Articular chondrocyte of knee joint (primary cell): ENCODE results near the gene MYL6B. TPM values are rescaled to one million over a fixed set of nuclear protein-coding genes. Genes with fewer than 3 reads are reported as not detected.

Source experiments
- total RNA-seq: library from RNA; depleted of rRNA; stranded (reverse); fragments of >200 nt; gene quantifications from 2 replicates; pipeline ENCODE4 v1.2.3, GENCODE V29; 2012

Gene MYL6B
- 59.9 and 62.3 TPM in 2 replicates for total RNA-seq

DNA sequence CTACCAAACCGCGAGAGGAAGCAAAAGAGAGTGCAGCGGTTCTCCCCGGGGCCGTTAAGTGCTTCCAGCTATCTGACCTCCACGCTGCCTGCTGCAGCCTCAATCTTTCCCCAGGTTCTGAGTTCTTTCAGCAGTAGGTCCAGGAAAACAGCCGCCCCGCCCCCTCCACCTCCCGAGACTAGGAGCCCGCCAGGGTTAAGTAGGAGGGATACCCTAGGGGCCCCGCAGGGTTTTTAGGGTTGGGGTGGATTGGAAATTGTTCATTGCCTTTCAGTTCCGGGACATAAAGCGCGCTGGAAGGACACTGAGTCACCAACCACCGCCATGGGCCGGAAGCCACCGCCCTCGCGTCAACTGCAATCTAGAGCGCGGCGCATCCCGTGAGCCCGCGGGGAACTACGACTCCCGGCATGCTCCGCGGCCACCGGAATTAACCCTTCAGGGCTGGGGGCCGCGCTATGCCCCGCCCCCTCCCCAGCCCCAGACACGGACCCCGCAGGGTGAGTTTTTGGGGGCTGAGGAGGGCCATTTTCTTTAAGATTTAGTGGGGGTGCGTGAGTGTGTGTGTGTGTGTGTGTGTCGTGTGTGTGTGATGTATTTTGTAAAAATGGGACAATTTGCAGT is at the start of gene MYL6B:
TSS of gene MYL6B (plus strand) at position 456 of the 624 bp plus-strand sequence. CDS start 1,332 bp downstream, outside the sequence.

DNA sequence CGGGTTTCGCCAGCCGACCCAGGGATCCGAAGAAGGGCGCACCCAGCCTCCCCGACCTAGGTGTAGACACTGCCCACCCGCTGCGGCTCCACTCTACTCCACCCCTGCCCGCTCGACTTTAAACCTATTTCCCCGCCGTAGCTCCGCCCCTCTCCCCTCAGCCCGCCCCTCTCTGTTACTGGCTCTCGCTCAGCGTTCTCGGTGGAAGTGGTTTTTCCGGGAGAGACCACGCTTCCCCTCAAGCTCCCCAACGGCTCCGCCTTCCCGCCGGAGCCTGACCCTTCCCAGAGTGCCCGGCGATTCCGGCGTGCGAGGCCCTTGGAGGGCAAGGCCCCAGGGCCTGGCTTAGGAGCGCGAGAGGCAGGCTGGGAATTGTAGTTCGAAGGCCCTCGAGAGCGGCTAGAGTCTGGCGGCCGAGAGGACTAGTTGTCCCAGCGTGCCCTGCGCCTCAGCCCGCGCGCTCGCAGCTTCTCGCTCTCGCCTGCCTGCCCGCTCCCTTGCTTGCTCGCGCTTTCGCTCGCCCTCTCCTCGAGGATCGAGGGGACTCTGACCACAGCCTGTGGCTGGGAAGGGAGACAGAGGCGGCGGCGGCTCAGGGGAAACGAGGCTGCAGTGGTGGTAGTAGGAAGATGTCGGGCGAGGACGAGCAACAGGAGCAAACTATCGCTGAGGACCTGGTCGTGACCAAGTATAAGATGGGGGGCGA is 48.1 kb upstream of the MYL6B start, which contains the start of gene PA2G4:
TSS of gene PA2G4 (plus strand) at position 451 of the 706 bp plus-strand sequence. CDS start at position 630, 179 bp downstream.

DNA sequence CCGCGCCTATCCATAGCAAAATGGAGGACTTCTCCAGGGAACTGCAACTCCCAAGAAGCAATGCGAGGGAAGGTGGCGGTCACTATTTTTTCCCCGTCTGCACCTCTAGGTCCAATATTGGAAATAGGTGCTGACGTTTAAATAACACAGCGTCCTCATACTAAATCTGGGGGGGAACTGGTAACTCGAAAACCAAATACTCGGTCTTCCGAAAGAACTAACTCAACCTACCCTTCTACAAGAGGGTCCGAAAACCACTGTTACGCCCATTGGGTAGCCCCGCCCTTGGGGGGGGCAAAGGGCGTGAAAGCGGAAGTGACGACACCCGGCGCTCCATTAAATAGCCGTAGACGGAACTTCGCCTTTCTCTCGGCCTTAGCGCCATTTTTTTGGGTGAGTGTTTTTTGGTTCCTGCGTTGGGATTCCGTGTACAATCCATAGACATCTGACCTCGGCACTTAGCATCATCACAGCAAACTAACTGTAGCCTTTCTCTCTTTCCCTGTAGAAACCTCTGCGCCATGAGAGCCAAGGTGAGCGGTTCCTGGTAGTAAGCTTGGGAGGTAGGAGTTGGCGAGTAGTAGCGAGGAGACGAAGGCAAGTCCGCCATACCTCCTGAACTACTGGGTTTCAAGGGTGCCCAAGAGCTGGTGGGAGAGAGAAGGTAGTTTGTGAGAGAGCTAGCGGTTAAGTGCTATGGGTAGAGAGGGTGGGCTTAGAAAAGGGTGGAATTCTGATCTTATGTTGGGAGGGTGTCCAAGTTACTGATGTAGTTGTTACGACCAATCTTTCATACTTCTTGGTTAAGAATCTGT is 35.9 kb upstream of the MYL6B start, which contains the start of gene RPL41:
TSS of gene RPL41 (plus strand) at position 367 of the 815 bp plus-strand sequence.

DNA sequence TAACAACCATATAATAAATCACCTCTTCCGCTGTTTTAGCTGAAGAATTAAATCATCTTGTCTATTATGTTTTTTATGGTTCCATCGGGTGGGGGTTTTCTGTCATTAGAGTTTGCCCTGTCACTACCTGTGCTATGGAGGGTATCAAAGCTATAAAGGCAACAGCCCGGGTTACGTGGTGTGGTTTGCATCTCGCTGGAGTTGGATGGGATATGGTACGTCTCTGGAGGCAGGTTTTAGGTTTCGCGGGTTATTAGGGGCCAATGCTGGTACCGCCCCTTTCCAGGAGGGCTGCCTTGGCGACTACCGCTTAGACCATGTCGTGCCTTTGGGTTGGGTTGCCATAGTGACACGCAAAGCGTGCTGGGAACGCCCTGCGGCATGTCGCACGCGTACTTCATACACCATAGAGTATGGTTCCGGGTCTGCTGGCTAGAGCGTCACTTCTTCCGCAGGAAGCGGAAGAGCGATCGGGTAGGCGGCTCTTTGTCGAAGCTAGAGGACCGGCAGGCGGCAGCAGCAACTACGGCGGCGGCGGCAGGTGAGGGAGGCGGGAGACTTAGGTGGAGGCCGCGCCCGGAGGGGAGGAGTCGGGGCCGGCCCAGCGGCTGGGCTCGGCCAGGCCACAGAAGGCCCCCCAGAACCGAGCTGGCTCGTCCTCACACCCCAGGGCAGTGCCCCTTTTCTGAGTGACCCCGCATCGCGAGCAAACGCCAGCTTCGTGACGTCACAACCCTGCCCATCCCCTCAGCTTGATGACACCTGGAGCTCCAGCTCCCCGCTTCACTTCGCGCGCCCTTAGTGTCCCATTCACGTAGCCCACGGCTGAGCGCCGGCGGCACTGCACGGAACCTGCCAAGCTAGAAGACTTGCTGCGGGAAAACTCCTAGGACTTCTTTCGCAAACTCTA is 34.4 kb upstream of the MYL6B start, which contains the start of gene ZC3H10:
TSS of gene ZC3H10 (plus strand) at position 489 of the 910 bp plus-strand sequence. CDS start 2,297 bp downstream, outside the sequence.

DNA sequence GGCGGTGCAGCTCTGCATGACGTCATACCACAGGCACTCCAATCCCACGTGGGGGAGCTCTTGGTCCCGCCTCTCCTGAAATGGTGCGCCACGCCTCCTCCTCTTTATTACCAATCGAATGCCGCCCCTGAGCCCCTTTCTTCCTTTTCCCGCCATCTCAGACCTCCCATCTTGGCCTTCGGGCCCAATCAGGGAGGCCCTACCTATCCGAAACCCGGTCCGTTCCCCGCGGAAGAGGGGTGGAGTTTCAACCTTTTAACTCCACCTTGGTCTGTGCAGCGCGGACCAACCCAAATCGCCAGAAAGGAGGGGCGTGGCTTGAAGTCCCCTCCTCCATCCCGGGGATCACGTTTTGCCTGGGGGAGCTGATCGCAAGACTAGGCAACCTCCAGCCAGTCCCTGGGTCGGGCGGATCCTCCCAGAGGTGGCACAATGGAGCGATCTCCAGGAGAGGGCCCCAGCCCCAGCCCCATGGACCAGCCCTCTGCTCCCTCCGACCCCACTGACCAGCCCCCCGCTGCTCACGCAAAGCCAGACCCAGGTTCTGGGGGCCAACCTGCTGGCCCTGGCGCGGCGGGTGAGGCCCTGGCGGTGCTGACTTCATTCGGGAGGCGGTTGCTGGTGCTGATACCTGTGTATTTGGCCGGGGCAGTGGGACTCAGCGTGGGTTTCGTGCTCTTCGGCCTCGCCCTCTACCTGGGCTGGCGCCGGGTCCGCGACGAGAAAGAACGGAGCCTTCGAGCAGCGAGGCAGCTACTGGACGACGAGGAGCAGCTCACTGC is 24.3 kb upstream of the MYL6B start, which contains the start of gene ESYT1:
TSS of gene ESYT1 (plus strand) at position 380 of the 782 bp plus-strand sequence. CDS start at position 433, 53 bp downstream.

DNA sequence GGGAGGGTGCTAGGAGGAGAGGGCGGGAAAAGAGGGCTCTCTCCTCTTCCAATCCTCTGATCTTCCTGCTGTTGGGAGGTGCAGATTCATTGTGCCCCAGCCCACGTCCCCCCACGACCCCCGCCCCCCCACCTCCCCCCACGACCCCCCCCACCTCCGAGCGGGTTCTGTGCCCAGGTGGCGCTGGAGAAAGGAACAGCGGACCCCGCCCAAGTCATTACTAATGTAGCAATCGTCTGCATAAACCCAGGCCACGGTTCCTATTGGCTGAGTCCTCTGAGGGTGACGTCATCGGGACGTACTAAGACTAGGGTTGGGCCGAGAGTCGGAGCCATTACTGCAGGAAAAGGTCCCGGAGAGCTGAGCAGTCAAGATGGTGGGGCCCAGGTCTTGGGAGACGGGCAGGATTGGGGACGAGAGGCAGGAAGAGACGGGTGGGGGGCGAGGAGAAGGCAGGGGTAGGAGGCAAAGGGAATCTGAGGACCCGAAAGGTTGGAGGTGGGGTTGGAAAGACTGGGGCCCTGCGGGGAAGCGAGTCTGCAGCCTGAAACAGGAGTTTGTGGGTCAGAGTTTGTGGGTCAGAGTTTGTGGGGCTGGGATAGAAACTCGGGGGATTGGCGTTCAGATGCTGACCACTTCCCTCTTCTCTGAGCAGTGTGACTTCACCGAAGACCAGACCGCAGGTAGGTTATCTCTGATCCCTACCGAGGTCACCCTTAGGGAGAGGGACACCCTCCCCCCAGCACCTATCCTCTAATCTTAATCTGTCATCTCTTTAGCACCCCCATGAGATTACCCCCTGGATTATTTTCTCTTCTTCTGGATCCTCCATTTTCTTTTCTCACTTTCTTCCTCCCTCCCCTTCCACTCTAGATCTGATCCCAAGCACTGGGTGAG is 5.9 kb downstream of the MYL6B start, which contains the start of gene MYL6:
TSS of gene MYL6 (plus strand) at position 331 of the 897 bp plus-strand sequence. CDS start at position 374, 43 bp downstream.

DNA sequence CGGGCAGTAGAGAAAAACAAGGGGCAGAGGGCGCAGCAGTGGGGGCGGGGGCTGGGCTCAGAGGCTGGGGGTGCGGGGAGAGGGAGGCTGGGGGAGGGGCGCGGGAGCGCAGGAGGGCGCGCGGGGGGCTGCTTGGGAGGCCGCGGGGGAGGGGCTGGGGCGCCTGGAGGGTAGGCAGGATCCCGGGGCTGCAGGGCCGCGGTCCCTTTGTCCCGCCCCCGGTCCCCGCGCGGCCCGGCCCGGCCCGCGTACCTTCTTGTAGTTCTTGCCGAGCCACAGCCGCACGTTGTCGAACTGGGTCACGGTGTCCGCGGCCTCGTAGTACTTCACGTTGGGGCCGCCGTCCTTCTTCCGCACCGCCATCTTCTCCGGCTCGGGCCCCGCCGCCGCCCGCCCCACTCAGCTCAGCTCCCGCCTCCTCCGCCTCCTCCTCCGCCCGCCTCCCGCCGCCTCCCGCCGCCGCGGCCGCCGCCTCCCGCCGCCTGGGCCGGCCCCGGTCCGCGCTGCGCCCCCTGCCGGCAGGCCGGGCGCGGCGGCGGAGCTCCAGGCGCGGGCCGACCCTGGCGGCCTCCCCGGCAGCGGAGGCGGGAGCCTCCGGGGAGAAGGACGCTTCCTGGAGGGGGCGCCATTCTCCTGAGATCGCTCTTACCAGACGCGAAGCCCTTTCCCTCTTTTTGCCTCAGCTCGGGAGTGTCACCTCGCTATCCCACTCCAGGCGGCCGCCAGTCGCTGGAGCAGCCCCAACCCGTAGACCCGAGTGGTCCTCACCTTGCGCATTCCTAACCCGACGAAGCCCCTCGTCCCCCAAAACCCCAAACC is 36.9 kb downstream of the MYL6B start, which contains the start of gene SMARCC2:
TSS of gene SMARCC2 (minus strand) at position 385 of the 819 bp plus-strand sequence. CDS start at position 363, 22 bp downstream.

Other genes starting within 250 kb of the MYL6B start
- 27.6 and 33.6 TPM in 2 replicates for gene PYM1, start 224.7 kb upstream of the MYL6B start, total RNA-seq
- gene DGKA, start 221.4 kb upstream of the MYL6B start, total RNA-seq: 48.5 and 66.9 TPM in 2 replicates
- 0.32 and 0.39 TPM in 2 replicates for gene PMEL, start 186.5 kb upstream of the MYL6B start, total RNA-seq
- 20.1 and 23.0 TPM in 2 replicates for gene CDK2, start 185.8 kb upstream of the MYL6B start, total RNA-seq
- gene RAB5B, start 178.5 kb upstream of the MYL6B start, total RNA-seq: 73.7 and 76.3 TPM in 2 replicates
- 11.6 and 13.9 TPM in 2 replicates for gene SUOX, start 155.3 kb upstream of the MYL6B start, total RNA-seq
- gene IKZF4, start 131.5 kb upstream of the MYL6B start, total RNA-seq: 1.8 and 1.9 TPM in 2 replicates
- 336 and 547 TPM in 2 replicates for gene RPS26, start 110.7 kb upstream of the MYL6B start, total RNA-seq
- 0.65 and 0.91 TPM in 2 replicates for gene ERBB3, start 72.4 kb upstream of the MYL6B start, total RNA-seq
- gene PA2G4, start 48.0 kb upstream of the MYL6B start, total RNA-seq: 95.9 and 100 TPM in 2 replicates
- gene RPL41, start 36.0 kb upstream of the MYL6B start, total RNA-seq: 1,970 and 2,516 TPM in 2 replicates
- gene ZC3H10, start 34.3 kb upstream of the MYL6B start, total RNA-seq: 5.7 and 7.4 TPM in 2 replicates
- gene ESYT1, start 24.3 kb upstream of the MYL6B start, total RNA-seq: 212 and 228 TPM in 2 replicates
- 1,601 and 1,692 TPM in 2 replicates for gene MYL6, start 5.8 kb downstream of the MYL6B start, total RNA-seq
- gene SMARCC2, start 36.9 kb downstream of the MYL6B start, total RNA-seq: 56.1 and 59.6 TPM in 2 replicates
- gene RNF41, start 69.3 kb downstream of the MYL6B start, total RNA-seq: 74.9 and 77.1 TPM in 2 replicates
- gene NABP2, start 71.8 kb downstream of the MYL6B start, total RNA-seq: 24.3 and 25.3 TPM in 2 replicates
- not detected in 2 replicates for gene SLC39A5, start 77.5 kb downstream of the MYL6B start, total RNA-seq
- 18.7 and 18.8 TPM in 2 replicates for gene ANKRD52, start 105.8 kb downstream of the MYL6B start, total RNA-seq
- 13.2 and 14.4 TPM in 2 replicates for gene COQ10A, start 114.4 kb downstream of the MYL6B start, total RNA-seq
- 98.2 and 115 TPM in 2 replicates for gene CS, start 147.7 kb downstream of the MYL6B start, total RNA-seq
- 83.3 and 97.1 TPM in 2 replicates for gene CNPY2, start 163.4 kb downstream of the MYL6B start, total RNA-seq
- 17.4 and 23.3 TPM in 2 replicates for gene PAN2, start 181.4 kb downstream of the MYL6B start, total RNA-seq
- not detected in 2 replicates for gene IL23A, start 186.3 kb downstream of the MYL6B start, total RNA-seq
- 398 and 486 TPM in 2 replicates for gene STAT2, start 207.5 kb downstream of the MYL6B start, total RNA-seq
- gene APOF, start 210.3 kb downstream of the MYL6B start, total RNA-seq: not detected in 2 replicates